Osteoblast (primary cell): ENCODE measurements around the gene NUTM2A. TPM values are rescaled to one million over a fixed set of nuclear protein-coding genes. Genes with fewer than 3 reads are reported as not detected.

Source experiments
- total RNA-seq: library from RNA; depleted of rRNA; stranded (reverse); fragments of >200 nt; gene quantifications from 2 replicates; pipeline ENCODE4 v1.2.3, GENCODE V29; 2012

Gene NUTM2A
- total RNA-seq, 1 donor: 0.72 TPM

Other genes starting within 250 kb of the NUTM2A start
- gene FAM25A, start 205.2 kb upstream of the NUTM2A start, total RNA-seq: not detected in 2 replicates
- gene GLUD1, start 130.6 kb upstream of the NUTM2A start, total RNA-seq: 212 and 221 TPM in 2 replicates
- 39.5 and 40.9 TPM in 2 replicates for gene SHLD2, start 130.2 kb upstream of the NUTM2A start, total RNA-seq
- gene NUTM2D, start 132.3 kb downstream of the NUTM2A start, total RNA-seq: 1.5 and 1.8 TPM in 2 replicates